HG02970 (cell line): ENCODE data around the gene ARHGAP33.
"Not testable (repeated sequence)": the region's sequence is repeated elsewhere in the genome, so short reads cannot be mapped to it uniquely, and the experiment has no call there.

Experiments
- ATAC-seq: cut with Tn5 transposase; IDR thresholded peaks from one replicate; pipeline ENCODE4 v1.9.1; 2021; ENCODE audit warnings: mild to moderate bottlenecking, moderate library complexity, moderate number of reproducible peaks; ENCODE audit not compliant: unreplicated experiment, low FRiP score

ARHGAP33 gene

GRCh38 chr19:35818445-35818844, 43.1 kb downstream of the ARHGAP33 start:
- no peak for ATAC-seq

- ATAC-seq = no peak
Measured at GRCh38 chr19:35822579-35822978, 47.2 kb downstream of the ARHGAP33 start.

- no peak for ATAC-seq
Measured at GRCh38 chr19:35824150-35824549, 48.8 kb downstream of the ARHGAP33 start.

GRCh38 chr19:35828692-35829301, 53.4 kb downstream of the ARHGAP33 start:
- ATAC-seq = no peak

GRCh38 chr19:35830986-35831385, 55.6 kb downstream of the ARHGAP33 start:
- ATAC-seq = no peak

- ATAC-seq = no peak
Measured at GRCh38 chr19:35832054-35832453, 56.7 kb downstream of the ARHGAP33 start.

GRCh38 chr19:35833972-35834371, 58.6 kb downstream of the ARHGAP33 start:
- ATAC-seq = no peak

GRCh38 chr19:35836096-35836495, 60.7 kb downstream of the ARHGAP33 start:
- not testable (repeated sequence) for ATAC-seq
